T-cell (primary cell): ENCODE data around the gene C17orf107. TPM values are rescaled to one million over a fixed set of nuclear protein-coding genes. Genes with fewer than 3 reads are reported as not detected.
A peak's percentile ranks its signal among the peaks of the same experiment; 100 is the strongest.

Experiments used
- ATAC-seq, 4 experiments: fragments of 200-7000 bp in 3 of 4; fragments of 150-1000 bp in 1 of 4; cut with Tn5 transposase; replicated peaks in 1 of 4; 1 replicate in 3 of 4; 2 replicates in 1 of 4; pipeline ENCODE4 v1.10.0; 2021; ENCODE audit warnings: moderate library complexity in 3 of 4, mild to moderate bottlenecking in 2 of 4, moderate number of reproducible peaks in 1 of 4
- CTCF ChIA-PET, 2 donors: fragments of 300-600 bp; sonication (Branson Sonifier 250); formaldehyde crosslinking; loops; one replicate each; lab custom pipeline; 2022; ENCODE audit warnings: antibody characterized with exemption in 2 of 2; lab: Charles Lee
- POLR2A ChIA-PET, 2 donors: fragments of 300-600 bp; sonication (Branson Sonifier 250); formaldehyde crosslinking; loops; one replicate each; lab custom pipeline; 2022; ENCODE audit warnings: antibody characterized with exemption in 2 of 2; lab: Charles Lee
- DNase-seq, 35 experiments: peaks; one replicate each; pipeline versions ENCODE4 v3.0.0 to v3.0.0-alpha.2; 2013 to 2023
- H3K27ac ChIP-seq: one replicate; pipeline ENCODE4 v1.5.1; 2013; ENCODE audit warnings: low read length
- H3K27me3 ChIP-seq, 2 experiments: replicated peaks in 1 of 2; 1 replicate in 1 of 2; 2 replicates in 1 of 2; pipeline versions ENCODE4 v1.6.1 to v1.7.0; 2013; ENCODE audit warnings: low read length in 1 of 2, mixed read lengths in 1 of 2; ENCODE audit not compliant: control insufficient read depth in 2 of 2, insufficient read depth in 2 of 2; ENCODE audit errors: extremely low read depth in 1 of 2
- H3K36me3 ChIP-seq, 2 donors: 1 replicate in 1 of 2; 2 replicates in 1 of 2; pipeline versions ENCODE4 v1.6.1 to v1.7.0; 2013; ENCODE audit warnings: low read length in 1 of 2; ENCODE audit not compliant: control insufficient read depth in 2 of 2, insufficient read depth in 1 of 2; ENCODE audit errors: extremely low read depth in 1 of 2
- H3K4me1 ChIP-seq, 2 experiments: 1 replicate in 1 of 2; 2 replicates in 1 of 2; pipeline versions ENCODE4 v1.6.1 to v1.7.0; 2013; ENCODE audit warnings: low read length in 2 of 2, mixed read lengths in 1 of 2; ENCODE audit not compliant: insufficient read depth in 2 of 2, control insufficient read depth in 1 of 2; ENCODE audit errors: extremely low read depth in 1 of 2
- H3K4me3 ChIP-seq, 2 donors: 1 replicate in 1 of 2; 2 replicates in 1 of 2; pipeline versions ENCODE4 v1.5.1 to v1.7.0; 2013; ENCODE audit warnings: mild to moderate bottlenecking in 2 of 2, low read length in 1 of 2, moderate library complexity in 1 of 2; ENCODE audit not compliant: control insufficient read depth in 1 of 2; ENCODE audit errors: extremely low read depth in 1 of 2
- H3K9me3 ChIP-seq: 2 replicates; pipeline ENCODE4 v1.7.0; 2013
- H3K27ac Mint-ChIP-seq, 2 donors: one replicate each; pipeline ENCODE4 v1.8.0; 2020 to 2021; ENCODE audit warnings: mild to moderate bottlenecking in 2 of 2, mixed read lengths in 2 of 2
- H3K27me3 Mint-ChIP-seq, 2 donors: one replicate each; pipeline ENCODE4 v1.8.0; 2021 to 2022; ENCODE audit warnings: mixed read lengths in 2 of 2
- H3K36me3 Mint-ChIP-seq: one replicate; pipeline ENCODE4 v1.8.0; 2021; ENCODE audit warnings: mixed read lengths
- H3K4me1 Mint-ChIP-seq, 3 donors: one replicate each; pipeline ENCODE4 v1.8.0; 2020 to 2022; ENCODE audit warnings: mixed read lengths in 3 of 3, mild to moderate bottlenecking in 1 of 3
- H3K4me3 Mint-ChIP-seq, 3 donors: one replicate each; pipeline ENCODE4 v1.8.0; 2020 to 2022; ENCODE audit warnings: mild to moderate bottlenecking in 3 of 3, mixed read lengths in 3 of 3, moderate library complexity in 3 of 3
- H3K9me3 Mint-ChIP-seq, 3 donors: one replicate each; pipeline ENCODE4 v1.8.0; 2020 to 2022; ENCODE audit warnings: mixed read lengths in 3 of 3
- WGBS: methylation state at CpG from one replicate; pipeline ENCODE4 v1.1.5; 2013; ENCODE audit warnings: missing lambda C conversion rate; ENCODE audit not compliant: insufficient coverage; 5-methylcytosine and 5-hydroxymethylcytosine counted together
- total RNA-seq, 35 experiments: library from RNA in 6 of 35; stranded (reverse) in 6 of 35; fragments of 120-200 nt in 1 of 35; gene quantifications; one replicate each; pipeline versions ENCODE4 v1.2.1 to v1.2.4 and lab custom pipeline; 2013 to 2026

C17orf107 gene
- 10 to 100 TPM in 2 of 5 donors, 1 to 10 TPM in 3; 3.1 to 41.1 (median 4.1) TPM for total RNA-seq
- 10.1 TPM for total RNA-seq (2013)
- 1.8 to 68.4 (median 7.8) reads per million in 29 experiments for total RNA-seq (lab: John Stamatoyannopoulos, UW)

- Mint-ChIP-seq H3K9me3 (no peaks in the 10 kb centered on the region), H3K4me3 (peak within 1 kb of the TSS; percentile 83 to 90 (median 88)), H3K36me3 (peaks cover 20% of the 10 kb centered on the region), H3K27me3 (no peaks in the 10 kb centered on the region), H3K4me1 (peaks cover 38 to 47% (median 38%) of the 10 kb centered on the region in 3 donors), H3K27ac (peak within 1 kb of the TSS; percentile 69 to 75)
- peaks cover 12 to 60% of the 10 kb centered on the region in 2 experiments for H3K4me1 ChIP-seq
- peak; percentile 77 to 82 (median 80) for ATAC-seq
- ChIA-PET POLR2A (interaction anchor here in 1 of 2 donors (0.5 to 1.3 kb wide), 5 partner anchors 49 to 988 kb away, joined by 3 to 5 read pairs (median 4); partner anchors contain the start of genes PFN1, PLD2, SPAG7 and SPNS2), CTCF (interaction anchor here in 1 of 2 donors (0.7 to 1.7 kb wide), 5 partner anchors 8 to 190 kb away, joined by 3 to 7 read pairs (median 4); partner anchors contain the start of genes ARRB2, RNF167, SLC25A11 and SPAG7)
- H3K4me3 ChIP-seq = peak within 1 kb of the TSS; percentile 62 to 83
- no peaks in the 10 kb centered on the region for H3K9me3 ChIP-seq
- H3K36me3 ChIP-seq = peaks cover 6 to 27% of the 10 kb centered on the region in 2 donors
- DNase-seq = peak; percentile 73 to 98 (median 94)
- peak within 1 kb of the TSS; percentile 70 for H3K27ac ChIP-seq
- H3K27me3 ChIP-seq = peaks cover 0 to 28% of the 10 kb centered on the region in 2 experiments
- WGBS = 10% methylated on average over 55 of the region's 60 CpGs
Measured at GRCh38 chr17:4899341-4900230, at the start of gene C17orf107. Gene C17orf107, plus strand, starts transcription at chr17:4899536. Its CDS starts 227 bp downstream, at chr17:4899763.

- DNase-seq (no peak), ATAC-seq (no peak)
- H3K27me3 ChIP-seq = no peaks in the 10 kb centered on the region
- H3K27ac ChIP-seq = no peak overlapping the region
- H3K9me3 ChIP-seq = no peaks in the 10 kb centered on the region
- peaks cover 3 to 11% of the 10 kb centered on the region in 2 donors for H3K36me3 ChIP-seq
- H3K4me3 ChIP-seq = no peak overlapping the region
- Mint-ChIP-seq H3K27me3 (no peaks in the 10 kb centered on the region), H3K9me3 (peaks cover 5 to 7% (median 5%) of the 10 kb centered on the region in 3 donors), H3K27ac (no peak overlapping the region), H3K4me1 (peaks cover 47 to 65% (median 57%) of the 10 kb centered on the region in 3 donors), H3K4me3 (no peak overlapping the region), H3K36me3 (peaks cover 23% of the 10 kb centered on the region)
- H3K4me1 ChIP-seq = peaks cover 0 to 30% of the 10 kb centered on the region in 2 experiments
- CTCF ChIA-PET = no interaction called here
- WGBS = 93% methylated on average over 2 of the region's 2 CpGs
- POLR2A ChIA-PET = interaction anchor here in 1 of 2 donors (0.8 kb wide), 1 partner anchor 16 kb away, joined by 13 read pairs; no protein-coding TSS in a partner anchor
Measured at GRCh38 chr17:4850246-4850645, 49.1 kb upstream of the C17orf107 start.

- H3K9me3 ChIP-seq = no peaks in the 10 kb centered on the region
- no peaks in the 10 kb centered on the region for H3K27me3 ChIP-seq
- H3K27me3 Mint-ChIP-seq = no peaks in the 10 kb centered on the region
- H3K27ac ChIP-seq = no peak overlapping the region
- ChIA-PET CTCF (no interaction called here), POLR2A (interaction anchor here in 1 of 2 donors (0.8 kb wide), 1 partner anchor 17 kb away, joined by 13 read pairs; no protein-coding TSS in a partner anchor)
- H3K4me3 ChIP-seq = no peak overlapping the region
- ATAC-seq (no peak), DNase-seq (no peak)
- peaks cover 25% of the 10 kb centered on the region for H3K36me3 Mint-ChIP-seq
- peaks cover 3 to 8% of the 10 kb centered on the region in 2 donors for H3K36me3 ChIP-seq
- no peak overlapping the region for H3K4me3 Mint-ChIP-seq
- H3K4me1 ChIP-seq = peaks cover 0 to 30% of the 10 kb centered on the region in 2 experiments
- no peak overlapping the region for H3K27ac Mint-ChIP-seq
- peaks cover 40 to 63% (median 54%) of the 10 kb centered on the region in 3 donors for H3K4me1 Mint-ChIP-seq
- WGBS = 88% methylated on average over 1 of the region's 3 CpGs
- peaks cover 5 to 7% (median 5%) of the 10 kb centered on the region in 3 donors for H3K9me3 Mint-ChIP-seq
Measured at GRCh38 chr17:4851084-4851483, 48.3 kb upstream of the C17orf107 start.

GRCh38 chr17:4852567-4853207, 46.6 kb upstream of the C17orf107 start:
- peaks cover 5 to 7% (median 5%) of the 10 kb centered on the region in 3 donors for H3K9me3 Mint-ChIP-seq
- H3K27me3 Mint-ChIP-seq = no peaks in the 10 kb centered on the region
- ATAC-seq (peak in 1 of 4 experiments; percentile 77), DNase-seq (peak in 26 of 35 experiments; percentile 7 to 74 (median 26))
- Histone ChIP-seq H3K27ac (no peak overlapping the region), H3K27me3 (no peaks in the 10 kb centered on the region), H3K4me1 (peaks cover 0 to 25% of the 10 kb centered on the region in 2 experiments), H3K36me3 (peaks cover 3 to 10% of the 10 kb centered on the region in 2 donors), H3K9me3 (no peaks in the 10 kb centered on the region), H3K4me3 (no peak overlapping the region)
- H3K4me1 Mint-ChIP-seq = peaks cover 51 to 64% (median 51%) of the 10 kb centered on the region in 3 donors
- ChIA-PET CTCF (no interaction called here), POLR2A (no interaction called here)
- H3K4me3 Mint-ChIP-seq = peak overlapping the region in 1 of 3 donors; percentile 22
- peak overlapping the region; percentile 74 to 82 for H3K27ac Mint-ChIP-seq
- H3K36me3 Mint-ChIP-seq = peaks cover 35% of the 10 kb centered on the region

DNA sequence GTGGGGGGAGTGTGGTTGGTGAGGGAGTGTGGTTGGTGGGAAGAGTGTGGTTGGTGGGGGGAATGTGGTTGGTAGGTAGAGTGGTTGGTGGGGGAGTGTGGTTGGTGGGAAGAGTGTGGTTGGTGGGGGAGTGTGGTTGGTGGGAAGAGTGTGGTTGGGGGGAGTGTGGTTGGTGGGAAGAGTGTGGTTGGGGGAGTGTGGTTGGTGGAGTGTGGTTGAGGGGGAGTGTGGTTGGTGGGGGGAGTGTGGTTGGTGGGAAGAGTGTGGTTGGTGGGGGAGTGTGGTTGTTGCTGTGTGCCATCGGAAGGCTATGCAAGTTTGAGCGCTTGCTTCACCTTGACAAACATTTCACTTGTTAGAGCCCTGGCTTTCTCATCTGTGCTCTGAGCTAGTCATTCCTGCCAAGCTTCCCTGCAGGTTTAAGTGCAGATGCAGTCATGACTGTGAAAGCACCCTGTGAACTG, 46.1 kb upstream of the C17orf107 start:
- DNase-seq = peak in 12 of 35 experiments; percentile 2 to 55 (median 7)
- H3K9me3 ChIP-seq = no peaks in the 10 kb centered on the region
- ChIA-PET POLR2A (interaction anchor here in 1 of 2 donors (0.8 kb wide), 1 partner anchor 62 kb away, joined by 5 read pairs; no protein-coding TSS in a partner anchor), CTCF (no interaction called here)
- peaks cover 36% of the 10 kb centered on the region for H3K36me3 Mint-ChIP-seq
- no peaks in the 10 kb centered on the region for H3K27me3 ChIP-seq
- no peaks in the 10 kb centered on the region for H3K27me3 Mint-ChIP-seq
- H3K4me1 ChIP-seq = peaks cover 0 to 25% of the 10 kb centered on the region in 2 experiments
- peaks cover 5 to 7% (median 5%) of the 10 kb centered on the region in 3 donors for H3K9me3 Mint-ChIP-seq
- 44% methylated on average over 2 of the region's 2 CpGs for WGBS
- H3K36me3 ChIP-seq = peaks cover 0 to 10% of the 10 kb centered on the region in 2 donors
- H3K4me3 ChIP-seq = no peak overlapping the region
- no peak overlapping the region for H3K27ac Mint-ChIP-seq
- H3K4me1 Mint-ChIP-seq = peaks cover 50 to 65% (median 51%) of the 10 kb centered on the region in 3 donors
- H3K4me3 Mint-ChIP-seq = no peak overlapping the region
- ATAC-seq = peak in 2 of 4 experiments; percentile 32 to 67
- H3K27ac ChIP-seq = peak overlapping the region; percentile 47
